Ishikawa (cell line): ENCODE measurements around the gene EVI5L.

Experiments
- CREB1 ChIP-seq: IDR thresholded peaks from 2 replicates; pipeline ENCODE4 v1.6.1; 2012; ENCODE audit warnings: low read depth
- EP300 ChIP-seq: IDR thresholded peaks from 2 replicates; pipeline ENCODE4 v1.6.1; 2012; ENCODE audit warnings: borderline replicate concordance
- MAX ChIP-seq: IDR thresholded peaks from 2 replicates; pipeline ENCODE4 v1.6.1; 2012
- RAD21 ChIP-seq: IDR thresholded peaks from 2 replicates; pipeline ENCODE4 v1.6.1; 2012; ENCODE audit warnings: low read depth
- REST ChIP-seq: IDR thresholded peaks from 2 replicates; pipeline ENCODE4 v1.6.1; 2012; ENCODE audit warnings: low read depth, mild to moderate bottlenecking
- TAF1 ChIP-seq: IDR thresholded peaks from 2 replicates; pipeline ENCODE4 v1.6.1; 2012; ENCODE audit warnings: low read depth, mild to moderate bottlenecking
- TCF12 ChIP-seq: IDR thresholded peaks from 2 replicates; pipeline ENCODE4 v1.6.1; 2012; ENCODE audit warnings: low read depth
- USF1 ChIP-seq: IDR thresholded peaks from 2 replicates; pipeline ENCODE4 v1.6.1; 2012
- YY1 ChIP-seq: IDR thresholded peaks from 2 replicates; pipeline ENCODE4 v1.6.1; 2012; ENCODE audit warnings: low read depth
- ZBTB7A ChIP-seq: IDR thresholded peaks from 2 replicates; pipeline ENCODE4 v1.6.1; 2012; ENCODE audit warnings: low read depth

GRCh38 chr19:7887408-7888144, 57.6 kb downstream of the EVI5L start:
- TF ChIP-seq TAF1 = no peak
- no peak for TF ChIP-seq REST
- TF ChIP-seq USF1 = no peak
- no peak for TF ChIP-seq MAX
- no peak for TF ChIP-seq CREB1
- TF ChIP-seq RAD21 = no peak
- no peak for TF ChIP-seq YY1
- TF ChIP-seq ZBTB7A = no peak
- TF ChIP-seq EP300 = no peak
- TF ChIP-seq TCF12 = 0 out of 2 replicates have a peak, but pooled peaks have one; percentile 4
